ENCODE measurements around the gene MSRB3. TPM values are rescaled to one million over a fixed set of nuclear protein-coding genes. Genes with fewer than 3 reads are reported as not detected.

MSRB3 gene
- total and polyA plus RNA-seq, 2 donors (not counting 1 experiment from before 2014, with no cell fraction given), result 46.9 to 105 TPM

GRCh38 chr12:65430006-65430405 lies 151.5 kb downstream of the MSRB3 start:
- Histone ChIP-seq H3K4me2 (ENCODE audit: extremely low read depth, insufficient read depth, low read length) (no peak overlapping the region), H3K79me2 (ENCODE audit: control insufficient read depth, insufficient read depth, low read length) (no peaks in the 10 kb centered on the region), H4K20me1 (ENCODE audit: control insufficient read depth, extremely low read depth, insufficient read depth, low read length) (no peaks in the 10 kb centered on the region), H2AFZ (ENCODE audit: low read length) (no peak overlapping the region), H3K9ac (ENCODE audit: insufficient read depth, low read length) (no peak overlapping the region), H3K27ac (ENCODE audit: insufficient read depth, low read length) (no peak overlapping the region), H3K4me1 (ENCODE audit: control insufficient read depth, extremely low read depth, insufficient read depth, low read length) (peaks cover 17% of the 10 kb centered on the region), H3K36me3 (ENCODE audit: control insufficient read depth, insufficient read depth, low read length) (no peaks in the 10 kb centered on the region), H3K4me3 (replicated peaks in 1 of 4; ENCODE audit: control extremely low read depth in 1 of 4, insufficient read depth in 1 of 4, low read depth in 3 of 4, low read length in 4 of 4) (no peak overlapping the region), H3K27me3 (ENCODE audit: control insufficient read depth, insufficient read depth, low read length) (no peaks in the 10 kb centered on the region), H3K9me3 (ENCODE audit: control insufficient read depth, insufficient read depth, low read depth, low read length) (no peaks in the 10 kb centered on the region)
- DNase-seq (ENCODE audit: low read depth in 2 of 2), result peak in 1 of 2 donors; percentile 28
- TF ChIP-seq CTCF (conservative IDR thresholded peaks at IDR 0.05 in 1 of 2, IDR thresholded peaks at IDR 0.05 in 1 of 2; ENCODE audit: low read depth in 1 of 2, low read length in 2 of 2) (no peak), EZH2 (IDR thresholded peaks at IDR 0.05; ENCODE audit: low read length, missing control alignments) (no peak)

GRCh38 chr12:65430571-65431306 lies 152.3 kb downstream of the MSRB3 start:
- Histone ChIP-seq H3K4me3 (replicated peaks in 1 of 4; ENCODE audit: control extremely low read depth in 1 of 4, insufficient read depth in 1 of 4, low read depth in 3 of 4, low read length in 4 of 4) (no peak overlapping the region), H3K4me1 (ENCODE audit: control insufficient read depth, extremely low read depth, insufficient read depth, low read length) (peaks cover 17% of the 10 kb centered on the region), H3K79me2 (ENCODE audit: control insufficient read depth, insufficient read depth, low read length) (no peaks in the 10 kb centered on the region), H3K27ac (ENCODE audit: insufficient read depth, low read length) (peak overlapping the region; percentile 29), H3K4me2 (ENCODE audit: extremely low read depth, insufficient read depth, low read length) (peak overlapping the region; percentile 73), H3K36me3 (ENCODE audit: control insufficient read depth, insufficient read depth, low read length) (no peaks in the 10 kb centered on the region), H2AFZ (ENCODE audit: low read length) (no peak overlapping the region), H4K20me1 (ENCODE audit: control insufficient read depth, extremely low read depth, insufficient read depth, low read length) (no peaks in the 10 kb centered on the region), H3K9me3 (ENCODE audit: control insufficient read depth, insufficient read depth, low read depth, low read length) (no peaks in the 10 kb centered on the region), H3K9ac (ENCODE audit: insufficient read depth, low read length) (no peak overlapping the region), H3K27me3 (ENCODE audit: control insufficient read depth, insufficient read depth, low read length) (no peaks in the 10 kb centered on the region)
- TF ChIP-seq EZH2 (IDR thresholded peaks at IDR 0.05; ENCODE audit: low read length, missing control alignments) (no peak), CTCF (conservative IDR thresholded peaks at IDR 0.05 in 1 of 2, IDR thresholded peaks at IDR 0.05 in 1 of 2; ENCODE audit: low read depth in 1 of 2, low read length in 2 of 2) (no peak)
- DNase-seq (ENCODE audit: low read depth in 2 of 2), result peak; percentile 42 to 89

- Histone ChIP-seq H2AFZ (ENCODE audit: low read length) (no peak overlapping the region), H3K79me2 (ENCODE audit: control insufficient read depth, insufficient read depth, low read length) (no peaks in the 10 kb centered on the region), H3K4me3 (replicated peaks in 1 of 4; ENCODE audit: control extremely low read depth in 1 of 4, insufficient read depth in 1 of 4, low read depth in 3 of 4, low read length in 4 of 4) (no peak overlapping the region), H3K9me3 (ENCODE audit: control insufficient read depth, insufficient read depth, low read depth, low read length) (no peaks in the 10 kb centered on the region), H3K27me3 (ENCODE audit: control insufficient read depth, insufficient read depth, low read length) (no peaks in the 10 kb centered on the region), H3K4me1 (ENCODE audit: control insufficient read depth, extremely low read depth, insufficient read depth, low read length) (peaks cover 17% of the 10 kb centered on the region), H3K27ac (ENCODE audit: insufficient read depth, low read length) (no peak overlapping the region), H3K4me2 (ENCODE audit: extremely low read depth, insufficient read depth, low read length) (no peak overlapping the region), H3K36me3 (ENCODE audit: control insufficient read depth, insufficient read depth, low read length) (no peaks in the 10 kb centered on the region), H3K9ac (ENCODE audit: insufficient read depth, low read length) (no peak overlapping the region), H4K20me1 (ENCODE audit: control insufficient read depth, extremely low read depth, insufficient read depth, low read length) (no peaks in the 10 kb centered on the region)
- TF ChIP-seq CTCF (conservative IDR thresholded peaks at IDR 0.05 in 1 of 2, IDR thresholded peaks at IDR 0.05 in 1 of 2; ENCODE audit: low read depth in 1 of 2, low read length in 2 of 2), result no peak
- TF ChIP-seq EZH2 (IDR thresholded peaks at IDR 0.05; ENCODE audit: low read length, missing control alignments), result no peak
- DNase-seq (ENCODE audit: low read depth in 2 of 2), result no peak
These were observed 153.6 kb downstream of the MSRB3 start for GRCh38 chr12:65432114-65432513.
